Measurements from ENCODE around the gene KIAA0825.
A peak's percentile ranks its signal among the peaks of the same experiment; 100 is the strongest.
"Not testable (repeated sequence)": the region's sequence is repeated elsewhere in the genome, so short reads cannot be mapped to it uniquely, and the experiment has no call there.

The KIAA0825 gene

DNA sequence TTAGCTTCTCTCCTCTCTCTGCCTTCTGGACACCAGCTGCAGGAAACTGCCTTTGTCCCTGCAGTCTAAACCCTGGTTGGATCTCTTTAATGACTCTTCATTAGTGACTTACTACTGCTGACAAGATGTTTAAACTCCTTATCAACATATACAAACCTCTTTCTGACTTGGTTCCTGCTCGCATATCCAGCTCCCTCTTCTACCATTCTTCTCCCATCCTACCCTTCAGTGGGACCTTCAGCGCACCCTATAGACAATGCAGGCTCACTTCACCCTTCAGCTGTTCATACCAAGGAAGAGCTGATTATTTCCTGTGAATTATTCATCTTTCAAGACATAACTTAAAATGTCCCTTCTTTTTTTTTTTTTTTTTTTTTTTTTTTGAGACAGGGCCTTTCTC is 436.5 kb downstream of the KIAA0825 start:
- CTCF ChIA-PET: interaction anchor here (0.5 to 0.7 kb wide), 4 partner anchors 9 to 268 kb away, joined by 3 to 4 read pairs (median 3); no protein-coding TSS in a partner anchor
- H3K27ac ChIP-seq: no peak overlapping the region
- TF ChIP-seq CTCF (conservative IDR thresholded peaks at IDR 0.05; ENCODE audit: low read depth): no peak
- POLR2A ChIA-PET (ENCODE audit: low non-redundant PET): no interaction called here
- DNase-seq (ENCODE audit: low spot score): no peak

DNA sequence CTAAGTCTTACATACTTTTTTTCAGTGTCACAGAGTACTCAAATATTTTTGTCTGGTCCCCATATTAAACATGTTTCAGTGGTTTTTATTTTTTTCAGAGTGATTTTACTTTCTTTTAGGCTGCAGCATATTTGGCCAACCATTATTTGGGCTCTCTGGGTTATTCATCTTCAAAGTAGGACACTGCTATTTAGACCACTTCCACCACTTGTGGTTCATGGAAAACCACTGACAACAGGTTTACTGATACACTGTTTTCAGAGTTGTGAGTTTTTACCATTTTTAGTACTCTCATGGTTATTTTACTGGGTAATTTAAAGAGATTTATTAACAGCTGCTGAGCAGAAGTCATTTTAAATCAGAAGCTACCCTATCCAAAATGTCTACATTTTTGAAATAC is 437.6 kb downstream of the KIAA0825 start:
- ChIA-PET CTCF (interaction anchor here (0.6 kb wide), 2 partner anchors 21 to 598 kb away, joined by 3 to 7 read pairs; no protein-coding TSS in a partner anchor), POLR2A (ENCODE audit: low non-redundant PET) (no interaction called here)
- DNase-seq (ENCODE audit: low spot score): no peak
- H3K27ac ChIP-seq: no peak overlapping the region
- TF ChIP-seq CTCF (conservative IDR thresholded peaks at IDR 0.05; ENCODE audit: low read depth): no peak

DNA sequence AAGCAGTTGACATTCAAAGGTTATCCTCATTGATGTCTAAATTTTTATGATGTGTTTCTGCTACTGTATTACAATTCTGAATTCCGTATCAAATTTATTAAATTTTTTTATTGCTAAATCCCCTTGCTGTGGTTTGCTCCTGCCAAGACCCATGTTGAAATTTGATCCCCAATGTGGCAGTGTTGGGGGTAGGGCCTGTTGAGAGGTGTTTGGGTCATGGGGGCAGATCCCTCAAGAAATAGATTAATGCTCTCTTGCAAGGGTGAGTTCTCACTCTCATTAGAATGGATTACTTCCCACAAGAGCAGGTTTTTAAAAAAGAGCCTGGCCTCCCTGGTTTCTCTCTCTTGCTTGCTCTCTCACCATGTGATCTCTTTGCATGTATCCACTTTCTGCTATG is 442.5 kb downstream of the KIAA0825 start:
- DNase-seq (ENCODE audit: low spot score): no peak
- TF ChIP-seq CTCF (conservative IDR thresholded peaks at IDR 0.05; ENCODE audit: low read depth): no peak
- ChIA-PET POLR2A (ENCODE audit: low non-redundant PET) (no interaction called here), CTCF (no interaction called here)
- no peak overlapping the region for H3K27ac ChIP-seq

DNA sequence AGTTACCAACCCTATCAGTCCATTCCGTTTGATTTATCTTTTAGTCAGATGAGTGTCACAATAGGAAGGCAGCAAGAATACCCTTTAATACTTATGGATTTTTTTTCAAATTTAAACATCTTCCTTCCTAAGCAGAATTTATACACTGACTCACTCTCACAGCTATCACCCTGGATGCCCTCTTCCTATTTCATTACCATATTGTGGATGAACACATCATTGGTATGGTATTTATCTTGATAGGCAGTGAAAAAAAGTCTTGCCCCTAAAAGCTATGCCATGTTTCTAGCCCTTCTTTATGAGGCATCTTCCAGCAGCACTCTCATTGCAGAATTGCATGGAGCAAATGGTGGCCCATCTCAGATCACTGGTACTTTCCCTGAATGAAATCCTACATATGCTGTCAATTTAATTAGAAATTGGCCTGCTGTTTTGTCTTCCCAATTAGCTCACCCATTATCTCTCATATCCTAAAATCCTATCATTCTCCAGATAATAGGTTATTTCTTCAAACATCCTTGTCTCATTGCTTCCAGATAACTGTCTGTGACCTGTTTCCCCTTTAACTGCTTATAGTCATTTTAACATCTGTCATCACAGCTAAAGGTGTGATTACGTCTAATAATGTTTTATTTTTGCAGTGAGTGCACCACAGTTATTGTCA is 443.5 kb downstream of the KIAA0825 start:
- TF ChIP-seq CTCF (conservative IDR thresholded peaks at IDR 0.05; ENCODE audit: low read depth): no peak
- no peak overlapping the region for H3K27ac ChIP-seq
- POLR2A ChIA-PET (ENCODE audit: low non-redundant PET): no interaction called here
- CTCF ChIA-PET: no interaction called here
- peak; percentile 30 for DNase-seq (ENCODE audit: low spot score)

DNA sequence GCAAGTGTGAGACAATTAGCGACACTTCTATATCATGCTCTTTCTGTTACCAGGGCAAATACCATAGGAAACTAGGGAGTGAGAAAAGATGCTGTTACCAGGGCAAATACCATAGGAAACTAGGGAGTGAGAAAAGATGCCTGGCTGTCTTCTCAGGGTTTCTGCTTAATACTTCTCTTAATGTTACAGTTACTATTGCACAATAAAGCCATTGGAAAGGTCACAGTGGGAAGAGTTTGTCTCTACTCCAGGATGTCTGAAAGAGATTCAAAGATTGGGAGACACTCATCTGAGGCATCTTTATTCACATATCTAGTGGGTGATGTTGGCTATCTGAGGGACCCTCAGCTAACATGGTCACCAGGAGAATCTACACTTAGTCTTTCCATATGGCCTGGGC is 445.3 kb downstream of the KIAA0825 start:
- no peak for DNase-seq (ENCODE audit: low spot score)
- no peak for TF ChIP-seq CTCF (conservative IDR thresholded peaks at IDR 0.05; ENCODE audit: low read depth)
- CTCF ChIA-PET: interaction anchor here (1.2 kb wide), 1 partner anchor 9 kb away, joined by 4 read pairs; no protein-coding TSS in a partner anchor
- POLR2A ChIA-PET (ENCODE audit: low non-redundant PET): no interaction called here
- no peak overlapping the region for H3K27ac ChIP-seq

DNA sequence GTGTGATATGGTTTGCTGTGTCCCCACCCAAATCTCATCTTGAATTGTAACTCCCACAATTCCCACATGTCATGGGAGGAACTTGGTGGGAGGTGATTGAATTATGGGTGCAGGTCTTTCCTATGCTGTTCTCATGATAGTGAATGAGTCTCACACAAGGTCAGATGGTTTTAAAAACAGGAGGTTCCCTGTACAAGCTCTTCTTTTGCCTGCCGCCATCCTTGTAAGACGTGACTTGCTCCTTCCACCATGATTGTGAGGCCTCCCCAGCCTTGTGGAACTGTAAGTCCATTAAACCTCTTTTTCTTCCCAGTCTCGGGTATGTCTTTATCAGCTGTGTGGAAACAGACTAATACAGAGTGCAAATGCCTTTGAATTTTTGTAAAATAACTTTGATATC is 447.3 kb downstream of the KIAA0825 start:
- H3K27ac ChIP-seq; DNase-seq (ENCODE audit: low spot score); POLR2A ChIA-PET (ENCODE audit: low non-redundant PET): not testable (repeated sequence)
- CTCF ChIA-PET: interaction anchor here (0.5 kb wide), 1 partner anchor 318 kb away, joined by 3 read pairs; no protein-coding TSS in a partner anchor

DNA sequence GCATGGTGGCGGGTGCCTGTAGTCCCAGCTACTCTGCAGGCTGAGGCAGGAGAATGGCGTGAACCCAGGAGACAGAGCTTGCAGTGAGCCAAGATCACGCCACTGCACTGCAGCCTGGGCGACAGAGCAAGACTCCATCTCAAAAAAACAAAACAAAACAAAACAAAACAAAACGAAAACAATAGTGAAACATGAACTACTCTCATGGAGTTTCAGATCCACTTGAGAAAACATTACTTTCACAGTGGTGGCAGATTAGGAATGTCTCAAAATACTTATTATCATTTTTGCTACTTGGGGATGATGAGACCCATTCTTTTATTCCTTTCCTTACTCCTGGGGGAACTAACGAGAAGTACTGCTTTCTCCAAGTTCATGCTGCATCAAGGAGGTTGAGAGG is 448.2 kb downstream of the KIAA0825 start:
- POLR2A ChIA-PET (ENCODE audit: low non-redundant PET); DNase-seq (ENCODE audit: low spot score); H3K27ac ChIP-seq; CTCF ChIA-PET: not testable (repeated sequence)

Measured in RWPE1 (cell line).